AG09309 (cell line): ENCODE measurements around the gene SPOCK3.
"Not testable (repeated sequence)": the region's sequence is repeated elsewhere in the genome, so short reads cannot be mapped to it uniquely, and the experiment has no call there.

ENCODE experiments used
- DNase-seq: peaks from one replicate; pipeline ENCODE4 v3.0.0-alpha.2; 2010; ENCODE audit warnings: low read depth
- H3K4me3 ChIP-seq: 2 replicates; pipeline ENCODE4 v1.5.1; 2011; ENCODE audit warnings: mild to moderate bottlenecking, low read depth, low read length, moderate library complexity; ENCODE audit not compliant: control insufficient read depth
- CTCF ChIP-seq: IDR thresholded peaks from 2 replicates; pipeline ENCODE4 v1.5.1; 2011; ENCODE audit warnings: mild to moderate bottlenecking, low read depth, low read length, inconsistent platforms; ENCODE audit not compliant: insufficient read depth, control insufficient read depth; ENCODE audit errors: missing control alignments

Gene SPOCK3

GRCh38 chr4:166972071-166972470 is 262.2 kb downstream of the SPOCK3 start:
- TF ChIP-seq CTCF, result no peak
- no peak for DNase-seq
- no peak overlapping the region for H3K4me3 ChIP-seq

- not testable (repeated sequence) for H3K4me3 ChIP-seq, DNase-seq
Observed at GRCh38 chr4:166968219-166968618, 266.1 kb downstream of the SPOCK3 start.

GRCh38 chr4:166965562-166965961 is 268.7 kb downstream of the SPOCK3 start:
- DNase-seq, result no peak
- no peak overlapping the region for H3K4me3 ChIP-seq
- no peak for TF ChIP-seq CTCF

GRCh38 chr4:166957451-166957850 is 276.8 kb downstream of the SPOCK3 start:
- no peak for TF ChIP-seq CTCF
- DNase-seq, result no peak
- no peak overlapping the region for H3K4me3 ChIP-seq

- H3K4me3 ChIP-seq, result no peak overlapping the region
- TF ChIP-seq CTCF, result no peak
- no peak for DNase-seq
Observed at GRCh38 chr4:166956484-166956883, 277.8 kb downstream of the SPOCK3 start.

- H3K4me3 ChIP-seq, result no peak overlapping the region
- no peak for TF ChIP-seq CTCF
- DNase-seq, result no peak
Observed at GRCh38 chr4:166941629-166942028, 292.7 kb downstream of the SPOCK3 start.

- H3K4me3 ChIP-seq, result no peak overlapping the region
- no peak for TF ChIP-seq CTCF
- DNase-seq, result no peak
Observed at GRCh38 chr4:166930464-166930863, 303.8 kb downstream of the SPOCK3 start.
